ENCODE results near the gene TDRD5.

TDRD5 gene

GRCh38 chr1:179709841-179710329, 118.3 kb downstream of the TDRD5 start:
- H3K27me3 ChIP-seq (ENCODE audit: low read depth, low read length): no peaks in the 10 kb centered on the region
- peak overlapping the region; percentile 1 for H3K27ac ChIP-seq (ENCODE audit: low read length)
- peaks cover 0 to 13% of the 10 kb centered on the region in 2 donors for H3K9me3 ChIP-seq (ENCODE audit: control insufficient read depth in 1 of 2, low read length in 2 of 2)
- H3K36me3 ChIP-seq (ENCODE audit: control insufficient read depth in 1 of 2, insufficient read depth in 2 of 2, low read length in 2 of 2): no peaks in the 10 kb centered on the region
- peak overlapping the region in 1 of 2 donors; percentile 12 for H3K4me3 ChIP-seq (ENCODE audit: low read depth in 1 of 2, low read length in 2 of 2)
- H3K4me1 ChIP-seq (ENCODE audit: control insufficient read depth in 1 of 2, insufficient read depth in 2 of 2, low read length in 2 of 2): peaks cover 3 to 15% of the 10 kb centered on the region in 2 donors

DNA sequence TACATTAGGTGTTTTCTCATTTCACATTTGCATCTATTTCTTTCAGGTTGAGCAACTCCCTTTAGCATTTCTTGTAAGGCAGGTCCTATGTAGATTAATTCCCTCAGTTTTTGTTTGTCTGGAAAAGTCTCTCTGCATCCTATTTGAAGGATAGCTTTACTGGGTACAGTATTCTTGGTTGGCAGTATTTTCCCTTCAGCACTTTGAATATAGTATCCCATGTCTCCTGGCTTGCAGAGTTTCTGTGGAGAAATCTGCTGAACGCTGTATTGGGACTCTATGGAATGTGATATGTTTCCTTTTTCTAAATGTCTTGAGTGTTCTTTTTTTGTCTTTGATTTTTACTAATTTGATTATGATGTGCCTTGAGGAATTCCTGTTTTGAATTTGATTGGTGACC, 122.5 kb downstream of the TDRD5 start:
- peaks cover 0 to 32% of the 10 kb centered on the region in 2 donors for H3K9me3 ChIP-seq (ENCODE audit: control insufficient read depth in 1 of 2, low read length in 2 of 2)
- H3K36me3 ChIP-seq (ENCODE audit: control insufficient read depth in 1 of 2, insufficient read depth in 2 of 2, low read length in 2 of 2): no peaks in the 10 kb centered on the region
- no peak overlapping the region for H3K4me3 ChIP-seq (ENCODE audit: low read depth in 1 of 2, low read length in 2 of 2)
- H3K4me1 ChIP-seq (ENCODE audit: control insufficient read depth in 1 of 2, insufficient read depth in 2 of 2, low read length in 2 of 2): peaks cover 3 to 15% of the 10 kb centered on the region in 2 donors
- H3K27me3 ChIP-seq (ENCODE audit: low read depth, low read length): no peaks in the 10 kb centered on the region
- no peak overlapping the region for H3K27ac ChIP-seq (ENCODE audit: low read length)

GRCh38 chr1:179714623-179715022, 123.0 kb downstream of the TDRD5 start:
- Histone ChIP-seq H3K36me3 (ENCODE audit: control insufficient read depth in 1 of 2, insufficient read depth in 2 of 2, low read length in 2 of 2) (no peaks in the 10 kb centered on the region), H3K4me3 (ENCODE audit: low read depth in 1 of 2, low read length in 2 of 2) (no peak overlapping the region), H3K27me3 (ENCODE audit: low read depth, low read length) (no peaks in the 10 kb centered on the region), H3K4me1 (ENCODE audit: control insufficient read depth in 1 of 2, insufficient read depth in 2 of 2, low read length in 2 of 2) (peaks cover 2 to 12% of the 10 kb centered on the region in 2 donors), H3K27ac (ENCODE audit: low read length) (no peak overlapping the region), H3K9me3 (ENCODE audit: control insufficient read depth in 1 of 2, low read length in 2 of 2) (peaks cover 0 to 33% of the 10 kb centered on the region in 2 donors)

DNA sequence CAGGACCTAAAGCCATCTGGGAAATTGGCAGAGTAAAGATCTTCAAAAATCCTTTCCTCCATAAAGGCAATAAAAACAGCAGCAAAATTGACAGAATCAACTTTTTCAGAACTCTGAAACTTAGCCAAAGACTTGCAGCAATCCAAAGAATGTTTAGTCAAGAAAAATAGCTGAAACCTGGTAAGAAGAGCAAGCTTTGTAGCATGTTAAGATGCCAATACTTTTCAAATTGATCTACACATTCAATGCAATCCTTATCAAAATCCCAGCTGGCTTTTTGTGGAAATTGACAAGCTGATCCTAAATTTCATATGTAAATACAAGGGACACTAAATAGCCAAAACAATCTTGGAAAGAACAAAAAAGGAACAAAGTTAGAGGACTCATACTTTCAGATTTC, 127.6 kb downstream of the TDRD5 start:
- Histone ChIP-seq H3K4me3 (ENCODE audit: low read depth in 1 of 2, low read length in 2 of 2) (no peak overlapping the region), H3K4me1 (ENCODE audit: control insufficient read depth in 1 of 2, insufficient read depth in 2 of 2, low read length in 2 of 2) (no peaks in the 10 kb centered on the region), H3K27ac (ENCODE audit: low read length) (no peak overlapping the region), H3K36me3 (ENCODE audit: control insufficient read depth in 1 of 2, insufficient read depth in 2 of 2, low read length in 2 of 2) (no peaks in the 10 kb centered on the region), H3K27me3 (ENCODE audit: low read depth, low read length) (no peaks in the 10 kb centered on the region), H3K9me3 (ENCODE audit: control insufficient read depth in 1 of 2, low read length in 2 of 2) (peaks cover 0 to 29% of the 10 kb centered on the region in 2 donors)

DNA sequence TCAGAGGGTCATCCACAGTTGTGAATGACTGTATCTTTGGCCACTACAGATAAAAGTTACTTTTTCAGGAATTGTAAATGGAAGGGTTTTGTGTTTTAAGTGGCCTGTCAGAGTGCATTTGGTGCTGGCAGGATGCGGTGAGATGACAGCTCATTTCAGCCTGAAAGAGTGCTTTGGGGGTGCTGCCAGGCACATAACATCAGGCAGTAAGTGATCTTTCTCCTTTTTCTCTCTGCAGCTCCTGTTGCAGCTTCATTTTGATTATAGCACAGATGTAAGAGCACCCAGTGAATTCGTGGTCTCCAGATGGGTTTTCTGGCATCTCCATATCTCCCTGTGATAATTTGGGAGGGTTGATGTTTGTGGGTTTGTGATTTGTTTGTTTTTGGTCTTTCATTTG, 136.6 kb downstream of the TDRD5 start:
- H3K27me3 ChIP-seq (ENCODE audit: low read depth, low read length): no peaks in the 10 kb centered on the region
- H3K4me1 ChIP-seq (ENCODE audit: control insufficient read depth in 1 of 2, insufficient read depth in 2 of 2, low read length in 2 of 2): no peaks in the 10 kb centered on the region
- H3K27ac ChIP-seq (ENCODE audit: low read length): no peak overlapping the region
- H3K36me3 ChIP-seq (ENCODE audit: control insufficient read depth in 1 of 2, insufficient read depth in 2 of 2, low read length in 2 of 2): no peaks in the 10 kb centered on the region
- no peaks in the 10 kb centered on the region for H3K9me3 ChIP-seq (ENCODE audit: control insufficient read depth in 1 of 2, low read length in 2 of 2)
- no peak overlapping the region for H3K4me3 ChIP-seq (ENCODE audit: low read depth in 1 of 2, low read length in 2 of 2)

DNA sequence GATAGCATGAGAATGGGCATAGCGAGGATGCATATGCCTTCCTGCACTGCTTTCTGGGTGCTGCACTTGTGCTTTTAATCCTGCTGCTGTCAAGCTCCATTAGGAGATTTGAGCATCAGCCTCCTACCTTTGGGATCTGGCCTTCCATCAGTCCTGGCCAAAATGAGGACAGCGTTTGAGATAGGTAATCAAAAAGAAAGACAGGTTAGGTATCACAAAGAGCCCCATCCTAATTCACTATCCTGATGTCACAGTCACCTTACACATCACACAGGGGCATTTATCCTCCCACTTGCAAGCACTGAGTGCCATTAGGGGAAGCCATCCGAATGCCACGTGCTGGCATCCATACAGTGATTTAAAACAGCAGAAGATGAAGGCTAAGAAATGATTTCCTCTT, 138.2 kb downstream of the TDRD5 start:
- Histone ChIP-seq H3K36me3 (ENCODE audit: control insufficient read depth in 1 of 2, insufficient read depth in 2 of 2, low read length in 2 of 2) (no peaks in the 10 kb centered on the region), H3K9me3 (ENCODE audit: control insufficient read depth in 1 of 2, low read length in 2 of 2) (no peaks in the 10 kb centered on the region), H3K4me3 (ENCODE audit: low read depth in 1 of 2, low read length in 2 of 2) (no peak overlapping the region), H3K27me3 (ENCODE audit: low read depth, low read length) (no peaks in the 10 kb centered on the region), H3K4me1 (ENCODE audit: control insufficient read depth in 1 of 2, insufficient read depth in 2 of 2, low read length in 2 of 2) (no peaks in the 10 kb centered on the region), H3K27ac (ENCODE audit: low read length) (no peak overlapping the region)

GRCh38 chr1:179731643-179732042, 140.0 kb downstream of the TDRD5 start:
- no peaks in the 10 kb centered on the region for H3K27me3 ChIP-seq (ENCODE audit: low read depth, low read length)
- H3K36me3 ChIP-seq (ENCODE audit: control insufficient read depth in 1 of 2, insufficient read depth in 2 of 2, low read length in 2 of 2): no peaks in the 10 kb centered on the region
- H3K9me3 ChIP-seq (ENCODE audit: control insufficient read depth in 1 of 2, low read length in 2 of 2): no peaks in the 10 kb centered on the region
- H3K4me1 ChIP-seq (ENCODE audit: control insufficient read depth in 1 of 2, insufficient read depth in 2 of 2, low read length in 2 of 2): no peaks in the 10 kb centered on the region
- no peak overlapping the region for H3K4me3 ChIP-seq (ENCODE audit: low read depth in 1 of 2, low read length in 2 of 2)
- no peak overlapping the region for H3K27ac ChIP-seq (ENCODE audit: low read length)

All from muscle layer of duodenum (tissue), 2 donors.